ENCODE results near the gene PRKG1.
"Not testable (repeated sequence)": the region's sequence is repeated elsewhere in the genome, so short reads cannot be mapped to it uniquely, and the experiment has no call there.

PRKG1 gene

DNA sequence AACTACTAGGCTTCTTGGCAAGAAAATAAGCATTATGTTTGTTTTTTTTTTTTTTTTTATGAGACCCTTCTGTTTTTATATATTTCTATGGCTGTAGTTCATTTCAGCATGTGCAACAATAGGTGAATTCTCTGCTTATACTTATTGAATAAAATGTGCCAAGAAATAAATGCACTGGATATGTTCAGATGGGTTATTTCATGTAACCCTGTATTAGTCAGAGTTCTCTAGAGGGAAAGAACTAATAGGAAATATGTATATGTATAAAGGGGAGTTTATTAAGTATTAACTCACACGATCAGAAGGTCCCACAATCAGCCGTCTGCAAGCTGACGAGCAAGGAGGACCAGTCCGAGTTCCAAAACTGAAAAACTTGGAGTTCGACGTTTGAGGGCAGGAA lies 332.3 kb downstream of the PRKG1 start:
- Mint-ChIP-seq H3K27me3 (no peaks in the 10 kb centered on the region), H3K36me3 (ENCODE audit: low read depth) (no peaks in the 10 kb centered on the region), H3K4me3 (no peak overlapping the region), H3K9me3 (no peaks in the 10 kb centered on the region), H3K27ac (no peak overlapping the region), H3K4me1 (ENCODE audit: low read depth) (no peaks in the 10 kb centered on the region)

DNA sequence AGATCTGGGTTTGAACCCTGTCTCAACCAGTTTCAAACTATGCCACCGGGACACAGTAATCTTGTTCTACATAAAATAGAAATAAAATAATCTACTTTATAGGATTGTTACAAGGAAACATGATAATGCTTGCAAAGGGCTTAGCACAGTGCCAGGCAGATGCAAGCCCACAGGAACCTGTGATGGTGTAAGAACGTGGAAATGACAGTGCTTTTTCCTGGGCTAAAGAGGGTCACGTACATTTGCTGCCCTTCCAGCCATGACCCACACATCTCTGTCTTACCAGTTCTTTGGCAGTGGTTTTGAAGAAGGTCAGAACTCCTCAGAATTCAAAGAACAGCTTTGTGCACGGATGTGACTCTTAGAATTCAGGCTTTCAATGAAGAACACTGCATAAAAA lies 342.2 kb downstream of the PRKG1 start:
- H3K9me3 Mint-ChIP-seq, result no peaks in the 10 kb centered on the region
- H3K4me1 Mint-ChIP-seq (ENCODE audit: low read depth), result no peaks in the 10 kb centered on the region
- no peak overlapping the region for H3K27ac Mint-ChIP-seq
- no peaks in the 10 kb centered on the region for H3K36me3 Mint-ChIP-seq (ENCODE audit: low read depth)
- H3K27me3 Mint-ChIP-seq, result no peaks in the 10 kb centered on the region
- no peak overlapping the region for H3K4me3 Mint-ChIP-seq

DNA sequence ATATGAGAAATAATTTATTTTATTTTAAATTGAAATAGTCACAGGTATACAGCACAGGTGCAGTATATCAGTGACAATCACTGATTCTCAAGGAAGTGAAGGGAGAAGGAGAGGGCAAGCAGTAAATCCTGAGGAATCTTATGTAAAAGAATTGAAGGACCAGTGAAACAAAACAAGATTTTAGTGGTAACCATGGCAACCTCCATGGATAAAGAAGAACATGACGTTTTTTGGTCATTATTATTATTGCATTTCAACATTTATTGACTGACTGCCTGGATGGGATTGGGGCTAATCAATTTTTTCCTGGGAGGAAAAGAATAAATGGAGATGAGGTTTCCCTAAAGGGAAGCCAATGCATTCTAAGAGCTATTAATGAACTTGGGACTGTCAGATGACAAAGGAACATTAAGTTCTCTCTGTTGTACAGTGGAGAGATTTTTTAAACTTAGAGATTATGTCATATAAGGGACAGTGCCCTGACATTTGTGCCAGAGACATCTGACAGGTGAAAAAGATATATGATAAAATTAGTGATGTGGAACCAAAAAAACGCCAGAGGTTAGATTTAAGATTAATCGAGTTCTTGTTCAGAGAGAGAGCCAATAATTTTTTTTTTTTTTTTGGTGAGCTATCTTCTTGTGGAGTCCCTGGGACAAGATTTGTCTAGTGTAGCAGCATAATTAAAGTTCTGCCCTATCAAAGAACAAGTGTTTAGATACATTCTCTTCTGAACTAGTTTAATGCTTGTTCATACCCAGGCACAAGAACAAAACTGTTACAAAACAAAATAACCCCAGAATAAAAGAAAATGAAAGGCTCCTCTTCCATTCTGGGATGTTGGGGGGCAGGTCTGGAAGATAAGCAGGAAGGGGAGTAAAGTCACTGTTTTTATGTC lies 345.2 kb downstream of the PRKG1 start:
- no peak overlapping the region for H3K27ac Mint-ChIP-seq
- H3K4me1 Mint-ChIP-seq (ENCODE audit: low read depth), result no peaks in the 10 kb centered on the region
- no peaks in the 10 kb centered on the region for H3K27me3 Mint-ChIP-seq
- H3K9me3 Mint-ChIP-seq, result no peaks in the 10 kb centered on the region
- no peak overlapping the region for H3K4me3 Mint-ChIP-seq
- no peaks in the 10 kb centered on the region for H3K36me3 Mint-ChIP-seq (ENCODE audit: low read depth)

- Mint-ChIP-seq H3K4me1 (ENCODE audit: low read depth) (no peaks in the 10 kb centered on the region), H3K27me3 (peaks cover under 1% of the 10 kb centered on the region), H3K36me3 (ENCODE audit: low read depth) (no peaks in the 10 kb centered on the region), H3K27ac (no peak overlapping the region), H3K4me3 (no peak overlapping the region), H3K9me3 (no peaks in the 10 kb centered on the region)
These were observed 347.6 kb downstream of the PRKG1 start for GRCh38 chr10:51421853-51422252.

DNA sequence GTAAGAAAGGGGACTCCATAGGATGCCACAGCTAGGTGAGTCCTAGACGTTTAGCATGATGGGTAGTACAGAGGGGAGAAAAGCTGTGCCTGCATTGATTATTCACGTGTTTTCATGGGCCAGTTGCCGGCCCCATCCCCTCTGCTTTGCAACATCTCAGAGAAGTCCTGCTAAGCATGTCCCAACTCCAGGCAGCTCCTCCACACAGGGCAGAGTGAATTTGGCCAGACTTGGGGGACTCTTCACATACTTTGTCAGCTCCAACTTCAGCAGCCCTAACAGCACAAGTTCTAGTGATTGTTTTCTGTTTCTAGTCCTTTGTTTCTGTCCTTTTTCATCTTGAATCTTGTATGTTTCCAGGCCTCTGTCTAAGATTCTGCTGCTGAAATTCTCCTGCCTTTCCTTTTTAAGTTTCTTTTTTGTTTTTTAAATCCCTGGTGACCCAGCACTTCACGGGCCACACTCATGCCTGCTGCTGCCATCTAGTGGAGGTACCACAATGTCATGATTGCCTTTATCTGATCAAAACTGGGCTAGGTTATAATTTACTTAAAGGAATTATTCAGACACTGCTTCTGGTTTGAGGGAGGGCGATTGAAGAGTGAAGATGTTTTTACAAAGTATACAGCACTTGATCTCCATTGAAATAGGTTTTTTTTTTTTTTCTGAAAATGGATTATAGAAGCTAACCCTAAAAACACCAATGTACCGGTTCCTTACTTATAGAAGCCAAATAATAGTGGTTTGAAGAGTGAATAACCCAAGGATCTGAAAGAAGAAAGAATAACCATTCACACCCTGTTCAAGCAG lies 348.2 kb downstream of the PRKG1 start:
- Mint-ChIP-seq H3K27ac (no peak overlapping the region), H3K9me3 (no peaks in the 10 kb centered on the region), H3K36me3 (ENCODE audit: low read depth) (no peaks in the 10 kb centered on the region), H3K4me1 (ENCODE audit: low read depth) (no peaks in the 10 kb centered on the region), H3K4me3 (no peak overlapping the region), H3K27me3 (peaks cover 4% of the 10 kb centered on the region)

- Mint-ChIP-seq H3K27me3 (peaks cover 4% of the 10 kb centered on the region), H3K9me3 (no peaks in the 10 kb centered on the region), H3K4me3 (no peak overlapping the region), H3K27ac (no peak overlapping the region), H3K36me3 (ENCODE audit: low read depth) (no peaks in the 10 kb centered on the region), H3K4me1 (ENCODE audit: low read depth) (no peaks in the 10 kb centered on the region)
These were observed 348.8 kb downstream of the PRKG1 start for GRCh38 chr10:51423121-51423452.

DNA sequence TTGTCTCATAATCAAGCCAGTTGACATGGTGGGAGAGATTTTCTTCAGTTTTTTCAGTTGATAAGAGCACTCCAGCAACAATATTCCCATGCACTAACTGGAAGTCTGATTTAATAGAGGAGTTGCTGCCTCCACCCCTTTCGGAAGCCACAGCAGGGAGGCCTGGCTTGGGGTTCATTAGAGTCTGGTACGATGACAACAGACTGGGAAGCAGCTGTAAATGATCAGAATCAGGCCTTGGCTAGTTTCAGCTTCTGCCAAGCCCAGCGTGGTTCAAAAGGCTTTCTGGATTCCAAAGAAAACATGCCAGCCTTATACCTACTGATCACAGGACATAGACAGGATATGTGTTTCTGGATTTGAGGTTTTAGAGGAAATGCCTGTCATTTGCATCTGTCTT lies 351.1 kb downstream of the PRKG1 start:
- H3K27ac Mint-ChIP-seq, result no peak overlapping the region
- no peaks in the 10 kb centered on the region for H3K9me3 Mint-ChIP-seq
- no peaks in the 10 kb centered on the region for H3K36me3 Mint-ChIP-seq (ENCODE audit: low read depth)
- no peaks in the 10 kb centered on the region for H3K4me1 Mint-ChIP-seq (ENCODE audit: low read depth)
- H3K4me3 Mint-ChIP-seq, result no peak overlapping the region
- peaks cover 4% of the 10 kb centered on the region for H3K27me3 Mint-ChIP-seq

DNA sequence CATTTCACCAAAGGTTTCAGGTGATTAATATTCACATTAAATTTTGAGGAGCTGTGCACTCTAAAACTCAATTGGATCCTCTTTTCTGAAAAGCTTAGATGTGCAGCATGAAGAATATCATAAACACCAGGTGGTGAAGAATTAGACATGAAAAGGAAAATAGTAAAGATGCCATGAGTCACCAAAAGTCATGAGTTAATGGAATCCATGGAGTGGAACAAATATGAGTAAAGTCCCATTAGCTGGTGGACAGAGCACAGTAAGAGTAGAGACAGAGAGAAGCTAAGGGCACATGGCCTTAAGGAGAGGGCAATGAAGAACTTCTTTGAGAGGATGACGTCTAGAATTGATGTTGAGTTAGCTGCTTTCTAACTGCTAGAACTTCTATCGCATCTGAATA lies 353.5 kb downstream of the PRKG1 start:
- Mint-ChIP-seq H3K9me3 (no peaks in the 10 kb centered on the region), H3K4me3 (no peak overlapping the region), H3K4me1 (ENCODE audit: low read depth) (no peaks in the 10 kb centered on the region), H3K27me3 (peaks cover 4% of the 10 kb centered on the region), H3K27ac (no peak overlapping the region), H3K36me3 (ENCODE audit: low read depth) (no peaks in the 10 kb centered on the region)

DNA sequence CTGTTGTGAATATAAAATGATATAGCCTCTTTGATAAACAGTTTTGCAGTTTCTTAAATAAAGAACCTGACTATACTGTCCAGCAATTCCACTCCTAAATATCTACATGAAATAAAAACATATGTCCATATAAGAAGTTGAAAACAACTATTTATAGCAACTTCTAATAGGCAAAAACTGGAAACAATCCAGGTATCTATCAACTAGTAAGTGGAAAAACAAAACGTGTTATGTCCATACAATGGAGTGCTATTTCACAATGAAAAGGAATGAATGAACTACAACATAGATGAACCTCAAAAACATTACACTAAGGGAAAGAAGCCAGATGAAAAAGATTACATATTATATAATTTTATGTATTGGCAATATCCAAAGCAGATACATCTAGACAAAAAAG lies 356.2 kb downstream of the PRKG1 start:
- Mint-ChIP-seq H3K4me1 (ENCODE audit: low read depth) (no peaks in the 10 kb centered on the region), H3K4me3 (no peak overlapping the region), H3K27ac (no peak overlapping the region), H3K27me3 (peaks cover 4% of the 10 kb centered on the region), H3K9me3 (no peaks in the 10 kb centered on the region), H3K36me3 (ENCODE audit: low read depth) (no peaks in the 10 kb centered on the region)

- Mint-ChIP-seq H3K36me3 (ENCODE audit: low read depth) (no peaks in the 10 kb centered on the region), H3K27ac (no peak overlapping the region), H3K27me3 (no peaks in the 10 kb centered on the region), H3K4me3 (no peak overlapping the region), H3K4me1 (ENCODE audit: low read depth) (no peaks in the 10 kb centered on the region), H3K9me3 (no peaks in the 10 kb centered on the region)
These were observed 359.7 kb downstream of the PRKG1 start for GRCh38 chr10:51433949-51434475.

DNA sequence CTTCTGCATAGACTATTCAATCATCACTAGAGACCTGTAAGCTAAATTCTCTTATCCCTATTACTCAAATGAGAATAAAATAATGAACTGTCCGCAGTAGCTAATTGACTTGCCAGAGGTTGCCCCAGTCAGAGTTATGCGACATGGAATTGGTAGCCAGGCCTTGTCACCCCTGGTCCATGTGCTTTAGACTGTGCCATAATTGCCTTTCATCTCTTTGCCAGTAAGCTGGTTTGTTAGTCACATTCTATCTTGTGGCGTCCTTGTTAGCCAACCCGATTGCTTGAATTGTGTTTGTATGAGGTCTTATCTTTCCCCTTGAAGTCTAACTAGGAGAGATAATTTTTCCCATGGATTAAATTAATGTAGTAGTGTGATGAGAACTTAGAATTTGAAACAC lies 362.5 kb downstream of the PRKG1 start:
- no peaks in the 10 kb centered on the region for H3K36me3 Mint-ChIP-seq (ENCODE audit: low read depth)
- no peaks in the 10 kb centered on the region for H3K9me3 Mint-ChIP-seq
- no peak overlapping the region for H3K4me3 Mint-ChIP-seq
- no peak overlapping the region for H3K27ac Mint-ChIP-seq
- H3K27me3 Mint-ChIP-seq, result no peaks in the 10 kb centered on the region
- H3K4me1 Mint-ChIP-seq (ENCODE audit: low read depth), result no peaks in the 10 kb centered on the region

DNA sequence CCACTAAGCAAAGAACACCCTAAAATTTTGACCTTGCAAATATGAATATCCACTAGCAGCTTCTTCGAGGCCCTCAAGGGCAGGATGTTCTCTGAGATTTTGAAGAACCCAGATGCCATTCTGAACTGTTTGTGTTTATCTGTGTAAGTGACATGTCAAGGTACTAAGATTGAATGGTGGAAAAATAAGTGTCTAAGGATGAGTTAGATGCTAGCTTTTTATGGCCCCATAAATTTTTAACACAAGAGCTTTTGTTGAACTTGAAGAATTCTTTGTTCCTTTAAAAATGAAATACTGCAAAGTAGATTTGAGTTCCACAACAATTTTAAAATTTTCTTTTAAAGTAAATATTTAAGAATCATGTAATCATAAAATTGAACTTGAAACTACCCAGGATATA lies 365.4 kb downstream of the PRKG1 start:
- Mint-ChIP-seq H3K4me1 (ENCODE audit: low read depth) (no peaks in the 10 kb centered on the region), H3K4me3 (no peak overlapping the region), H3K27me3 (no peaks in the 10 kb centered on the region), H3K27ac (no peak overlapping the region), H3K36me3 (ENCODE audit: low read depth) (no peaks in the 10 kb centered on the region), H3K9me3 (no peaks in the 10 kb centered on the region)

DNA sequence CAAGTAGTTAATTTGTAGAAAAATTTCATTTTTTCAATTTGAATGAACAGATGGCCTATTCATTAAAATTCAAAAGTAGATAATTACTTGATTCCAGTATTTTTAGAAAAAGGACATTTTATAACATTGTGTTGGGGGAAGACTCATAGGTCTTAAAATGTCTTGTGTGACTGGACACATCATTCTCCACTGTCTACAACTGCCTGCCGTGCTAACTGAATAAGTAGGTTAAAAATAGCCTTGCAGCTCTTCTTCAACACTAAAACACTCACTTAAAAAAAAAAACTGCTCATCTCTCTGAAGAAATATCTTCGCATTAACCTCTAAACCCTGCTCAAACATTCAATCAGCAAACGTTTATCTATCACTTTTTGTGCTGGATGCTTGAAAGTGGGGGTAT lies 371.3 kb downstream of the PRKG1 start:
- no peaks in the 10 kb centered on the region for H3K27me3 Mint-ChIP-seq
- no peak overlapping the region for H3K4me3 Mint-ChIP-seq
- no peaks in the 10 kb centered on the region for H3K9me3 Mint-ChIP-seq
- H3K27ac Mint-ChIP-seq, result no peak overlapping the region
- H3K36me3 Mint-ChIP-seq (ENCODE audit: low read depth), result no peaks in the 10 kb centered on the region
- H3K4me1 Mint-ChIP-seq (ENCODE audit: low read depth), result no peaks in the 10 kb centered on the region

- no peaks in the 10 kb centered on the region for H3K9me3 Mint-ChIP-seq
These were observed 372.8 kb downstream of the PRKG1 start for GRCh38 chr10:51447119-51447518.

DNA sequence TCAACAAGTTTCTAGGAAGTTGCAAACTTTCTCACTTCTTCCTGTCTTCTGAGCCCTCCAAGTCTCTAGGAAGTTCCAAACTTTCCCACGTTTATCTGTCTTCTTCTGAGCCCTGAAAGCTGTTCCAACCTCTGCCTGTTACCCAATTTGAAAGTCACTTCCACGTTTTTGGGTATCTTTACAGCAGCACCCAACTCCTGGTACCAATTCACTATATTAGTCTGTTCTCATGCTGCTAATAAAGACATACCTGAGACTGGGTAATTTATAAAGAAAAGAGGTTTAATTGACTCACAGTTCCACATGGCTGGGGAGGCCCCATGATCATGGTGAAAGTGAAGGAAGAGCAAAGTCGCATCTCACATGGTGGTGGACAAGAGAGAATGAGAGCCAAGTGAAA lies 381.5 kb downstream of the PRKG1 start:
- not testable (repeated sequence) for H3K9me3 Mint-ChIP-seq; H3K36me3 Mint-ChIP-seq (ENCODE audit: low read depth); H3K27me3 Mint-ChIP-seq; H3K4me1 Mint-ChIP-seq (ENCODE audit: low read depth); H3K27ac Mint-ChIP-seq; H3K4me3 Mint-ChIP-seq

More at GRCh38 chr10:51447119-51447518, 372.8 kb downstream of the PRKG1 start:
- Mint-ChIP-seq H3K4me3 (no peak overlapping the region), H3K4me1 (ENCODE audit: low read depth) (no peaks in the 10 kb centered on the region), H3K36me3 (ENCODE audit: low read depth) (no peaks in the 10 kb centered on the region), H3K27ac (no peak overlapping the region), H3K27me3 (no peaks in the 10 kb centered on the region)

All from stimulated activated naive CD8-positive, alpha-beta T cell treated with anti-CD3 and anti-CD28 coated beads, Interleukin-15, Interleukin-2, amounts not matched to agents 100 ng/mL and 50 ng/mL, for 24 hours (primary cell).